ENCODE measurements around the gene STAT6. TPM values are rescaled to one million over a fixed set of nuclear protein-coding genes. Genes with fewer than 3 reads are reported as not detected.

STAT6 gene
- 81.5 and 81.6 TPM in 2 replicates for total RNA-seq

GRCh38 chr12:57111031-57111734, at the start of gene STAT6:
Gene STAT6 (minus strand): TSS chr12:57111362. CDS start chr12:57108278, 3,084 bp downstream.
- peak within 1 kb of the TSS; percentile 93 for H3K4me3 ChIP-seq (ENCODE audit: low read depth, low read length)
- peak; percentile 94 for DNase-seq (ENCODE audit: low read depth)
- no peak for TF ChIP-seq CTCF (IDR thresholded peaks at IDR 0.05; ENCODE audit: insufficient read depth, low read depth, low read length)

- H3K4me3 ChIP-seq (ENCODE audit: low read depth, low read length), result no peak overlapping the region
- no peak for TF ChIP-seq CTCF (IDR thresholded peaks at IDR 0.05; ENCODE audit: insufficient read depth, low read depth, low read length)
- DNase-seq (ENCODE audit: low read depth), result no peak
These were observed 49.6 kb upstream of the STAT6 start for GRCh38 chr12:57160741-57161140.

- DNase-seq (ENCODE audit: low read depth), result no peak
- TF ChIP-seq CTCF (IDR thresholded peaks at IDR 0.05; ENCODE audit: insufficient read depth, low read depth, low read length), result no peak
- H3K4me3 ChIP-seq (ENCODE audit: low read depth, low read length), result no peak overlapping the region
These were observed 48.9 kb upstream of the STAT6 start for GRCh38 chr12:57160040-57160439.

- TF ChIP-seq CTCF (IDR thresholded peaks at IDR 0.05; ENCODE audit: insufficient read depth, low read depth, low read length), result no peak
- H3K4me3 ChIP-seq (ENCODE audit: low read depth, low read length), result no peak overlapping the region
- DNase-seq (ENCODE audit: low read depth), result no peak
These were observed 48.1 kb upstream of the STAT6 start for GRCh38 chr12:57159311-57159710.

- H3K4me3 ChIP-seq (ENCODE audit: low read depth, low read length), result no peak overlapping the region
- DNase-seq (ENCODE audit: low read depth), result no peak
- TF ChIP-seq CTCF (IDR thresholded peaks at IDR 0.05; ENCODE audit: insufficient read depth, low read depth, low read length), result no peak
These were observed 47.5 kb upstream of the STAT6 start for GRCh38 chr12:57158665-57159064.

- no peak for TF ChIP-seq CTCF (IDR thresholded peaks at IDR 0.05; ENCODE audit: insufficient read depth, low read depth, low read length)
- H3K4me3 ChIP-seq (ENCODE audit: low read depth, low read length), result no peak overlapping the region
- no peak for DNase-seq (ENCODE audit: low read depth)
These were observed 47.0 kb upstream of the STAT6 start for GRCh38 chr12:57158186-57158585.
